Muscle of back (tissue), 11 donors: ENCODE data around the gene TUBA1B. TPM values are rescaled to one million over a fixed set of nuclear protein-coding genes. Genes with fewer than 3 reads are reported as not detected.
A peak's percentile ranks its signal among the peaks of the same experiment; 100 is the strongest.
"Not testable (repeated sequence)": the region's sequence is repeated elsewhere in the genome, so short reads cannot be mapped to it uniquely, and the experiment has no call there.

ENCODE experiments used
- DNase-seq, 3 donors: peaks; one replicate each; pipeline versions ENCODE4 v3.0.0 to v3.0.0-alpha.2; 2013
- polyA plus RNA-seq, 10 donors: library from polyadenylated mRNA; unstranded; fragments of 120-200 nt; gene quantifications; one replicate each; pipeline ENCODE4 v1.2.1, GENCODE V29; 2013; ENCODE audit not compliant: insufficient read length in 10 of 10

TUBA1B gene
- polyA plus RNA-seq, 10 donors: 671 to 1,330 (median 1,024) TPM

DNA sequence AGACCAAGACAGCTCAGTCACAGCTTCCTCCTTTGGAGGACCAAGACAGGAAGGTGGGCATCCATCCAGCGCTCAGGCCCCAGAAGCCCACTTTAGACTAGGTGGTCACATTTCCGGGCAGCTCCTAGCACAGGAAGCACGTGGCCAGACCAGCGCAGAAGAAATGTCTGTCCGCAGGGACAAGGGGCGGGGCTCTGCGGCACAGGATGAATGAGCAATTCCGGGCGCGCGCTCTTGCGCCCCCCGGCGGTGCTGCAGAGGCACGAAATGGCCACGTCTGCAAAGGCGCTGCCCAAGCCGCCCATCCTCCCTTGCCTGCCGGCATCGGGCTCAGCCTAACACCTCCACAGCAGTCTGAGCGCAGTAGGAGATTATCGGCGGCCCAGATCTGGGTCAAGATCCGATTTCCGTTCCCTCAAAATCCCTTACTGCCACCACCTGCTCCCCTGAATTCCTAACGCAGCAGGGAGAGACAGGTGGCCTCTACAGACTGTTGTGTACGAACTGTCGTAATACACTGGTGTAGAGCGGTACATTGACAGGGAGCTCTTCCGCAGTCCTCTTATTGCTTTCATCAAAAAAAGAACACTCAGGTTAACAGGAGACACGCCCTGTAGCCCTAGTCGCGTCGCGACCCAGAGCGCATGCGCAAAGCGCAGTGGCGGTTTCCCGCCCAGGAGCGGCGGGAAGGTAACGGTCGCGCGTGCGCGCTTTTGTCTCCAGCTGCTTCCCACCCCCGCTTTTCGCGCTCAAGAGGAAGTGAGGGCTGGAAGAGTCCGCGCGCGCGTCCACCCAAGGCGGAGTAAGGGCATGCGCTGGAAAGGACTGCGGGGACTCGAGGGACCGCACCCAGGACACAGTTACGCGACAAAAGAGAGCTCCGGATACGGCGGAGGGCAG is 794 bp downstream of the TUBA1B start:
- DNase-seq: peak; percentile 93 to 97 (median 97)

DNA sequence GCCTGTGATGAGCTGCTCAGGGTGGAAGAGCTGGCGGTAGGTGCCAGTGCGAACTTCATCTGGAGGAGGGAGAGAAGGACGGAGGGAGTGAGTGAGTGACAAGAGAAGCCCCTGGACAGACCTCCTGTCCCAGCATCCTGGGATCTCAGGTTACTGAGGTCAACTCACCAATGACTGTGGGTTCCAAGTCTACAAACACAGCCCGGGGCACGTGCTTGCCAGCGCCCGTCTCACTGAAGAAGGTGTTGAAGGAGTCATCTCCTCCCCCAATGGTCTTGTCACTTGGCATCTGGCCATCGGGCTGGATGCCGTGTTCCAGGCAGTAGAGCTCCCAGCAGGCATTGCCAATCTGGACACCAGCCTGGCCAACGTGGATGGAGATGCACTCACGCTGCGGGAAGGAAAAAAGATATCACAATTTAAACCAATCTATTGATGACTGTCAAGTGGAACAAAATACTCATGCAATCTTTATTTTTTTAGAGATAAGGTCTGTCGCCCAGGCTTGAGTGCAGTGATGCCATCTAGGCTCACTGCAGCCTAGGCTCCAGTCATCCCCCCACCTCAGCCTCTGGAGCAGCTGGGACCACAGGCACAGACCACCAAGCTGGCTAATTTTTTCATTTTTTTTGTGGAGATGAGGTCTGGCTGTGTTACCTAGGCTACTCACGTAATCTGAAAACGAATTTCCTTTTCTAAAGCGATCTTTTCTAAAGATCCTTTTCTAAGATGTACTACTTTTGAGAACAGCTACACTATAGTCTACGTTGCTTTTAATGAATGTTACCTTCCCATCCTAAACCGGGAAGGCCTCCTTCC is 1.7 kb downstream of the TUBA1B start:
- peak in 1 of 3 donors; percentile 7 for DNase-seq

- DNase-seq: not testable (repeated sequence)
Measured at GRCh38 chr12:49127971-49128370, 3.2 kb downstream of the TUBA1B start.

DNA sequence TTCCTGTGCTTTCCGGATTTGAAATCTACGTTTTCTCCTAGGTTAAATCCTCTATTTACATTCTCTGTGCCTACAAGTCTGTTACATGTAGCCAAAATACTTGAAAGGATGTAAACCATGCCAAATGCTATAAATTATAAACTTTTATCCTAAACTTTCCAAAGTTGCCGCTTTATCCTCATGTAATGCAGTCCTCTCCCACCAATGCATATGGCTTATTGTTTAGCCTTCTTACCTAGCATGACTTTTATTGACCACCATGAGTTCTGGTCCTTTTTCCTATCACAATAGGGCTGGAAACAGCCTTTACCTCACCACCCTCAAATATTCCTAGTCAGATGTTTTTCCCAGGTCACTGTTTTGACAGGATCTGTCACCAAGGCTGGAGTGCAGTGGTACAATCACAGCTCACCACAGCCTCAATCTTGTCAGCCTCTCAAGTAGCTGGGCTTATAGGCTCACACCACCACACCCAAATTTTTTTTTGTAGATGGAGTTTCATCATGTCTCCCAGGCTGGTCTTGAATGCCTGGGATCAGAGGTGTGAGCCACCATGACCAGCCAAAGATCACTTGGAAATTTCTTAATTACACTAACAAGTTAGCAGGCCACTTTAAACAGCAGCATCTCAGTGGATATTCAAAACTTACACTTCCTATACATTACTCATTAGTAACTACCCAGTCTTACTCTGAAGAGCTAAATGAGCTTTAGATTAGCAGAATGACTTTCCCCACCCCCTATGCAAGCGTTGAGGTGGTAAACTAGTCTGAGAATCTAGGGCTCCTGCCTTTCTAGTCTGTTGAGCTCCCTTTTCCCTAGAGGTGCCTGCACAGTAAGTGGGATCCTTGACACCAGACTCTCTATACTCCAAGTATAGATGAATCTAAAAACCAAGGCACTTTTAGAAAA is 4.1 kb downstream of the TUBA1B start:
- DNase-seq: no peak

DNA sequence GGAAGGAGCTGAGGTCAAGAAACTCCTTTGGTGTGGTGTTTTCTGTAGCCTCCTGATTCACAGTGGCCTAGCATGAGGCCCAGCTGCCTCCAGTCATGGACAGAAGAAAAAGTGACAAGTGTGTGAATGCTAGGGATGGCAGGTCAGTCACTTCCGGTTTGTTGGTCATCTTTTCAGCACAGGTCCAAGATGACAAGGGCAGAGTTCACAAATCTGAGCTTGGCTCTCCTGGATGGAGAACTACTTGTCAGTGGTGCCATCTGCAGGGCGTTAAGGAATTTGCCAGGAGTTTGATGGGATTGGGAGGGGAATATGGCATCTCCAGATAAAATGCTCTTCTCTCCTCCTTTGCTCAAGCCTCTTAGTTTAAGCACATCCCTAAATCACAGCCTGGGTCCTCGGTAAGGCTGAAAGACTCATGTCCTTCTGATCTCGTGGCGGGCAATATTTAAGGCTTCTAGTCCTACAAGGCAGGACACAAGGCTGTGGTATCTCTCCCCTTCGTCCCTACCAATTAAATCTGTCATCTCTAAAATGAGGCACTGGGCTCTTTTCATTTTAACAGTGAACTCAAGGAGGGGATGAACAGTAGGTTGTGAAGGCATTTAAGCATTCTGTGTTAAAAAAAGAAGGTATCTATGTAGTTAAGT is 10.0 kb downstream of the TUBA1B start:
- DNase-seq: peak; percentile 31 to 66 (median 43)

DNA sequence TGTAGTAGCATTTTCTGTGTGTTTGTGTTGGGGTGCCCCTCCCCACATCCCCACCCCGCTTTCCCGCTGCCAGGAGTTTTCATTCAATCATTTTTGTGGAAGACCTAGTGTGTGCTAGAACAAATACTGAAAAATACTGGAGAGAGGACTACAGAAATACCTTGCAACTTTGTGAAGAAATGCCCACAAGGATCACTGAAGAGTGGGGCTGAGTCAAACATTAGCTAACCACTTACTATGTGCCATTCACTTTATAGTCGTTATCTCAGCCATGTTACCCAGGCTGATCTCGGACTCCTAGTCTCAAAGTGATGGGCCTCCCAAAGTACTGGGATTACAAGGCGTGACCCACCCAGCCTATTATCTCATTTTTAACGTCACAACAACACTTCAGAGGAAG is 20.0 kb downstream of the TUBA1B start:
- DNase-seq: no peak

GRCh38 chr12:49110464-49111155 is 20.6 kb downstream of the TUBA1B start, which contains the start of gene LMBR1L:
Gene LMBR1L (minus strand): TSS chr12:49110847. CDS start chr12:49110555, 292 bp downstream.
- DNase-seq: peak; percentile 98 to 99 (median 99)

- DNase-seq: peak in 2 of 3 donors; percentile 51 to 73
Measured at GRCh38 chr12:49109641-49110463, 21.3 kb downstream of the TUBA1B start.

DNA sequence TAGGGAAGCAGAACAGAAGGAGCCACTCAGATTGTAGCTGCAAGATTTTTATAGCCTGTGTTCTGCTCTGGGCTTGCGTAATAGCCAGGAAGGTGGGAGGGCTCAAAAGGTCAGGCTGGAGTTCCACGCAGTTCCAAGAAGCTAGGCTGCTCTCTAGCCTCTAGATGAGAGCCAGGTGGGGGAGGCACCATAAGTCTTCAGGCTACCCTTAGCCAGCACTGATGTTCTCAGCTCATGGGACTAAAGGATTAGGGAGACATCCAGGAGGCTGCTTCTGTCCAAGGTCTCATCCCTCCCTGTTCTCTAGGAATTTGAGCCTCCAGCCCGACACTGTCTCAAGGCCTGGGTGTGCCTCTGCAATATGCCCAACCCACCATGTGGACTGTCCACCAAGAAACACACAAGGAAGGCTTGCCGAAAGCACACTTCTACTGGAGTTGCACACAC is 22.2 kb downstream of the TUBA1B start:
- DNase-seq: peak in 2 of 3 donors; percentile 54 to 76

DNA sequence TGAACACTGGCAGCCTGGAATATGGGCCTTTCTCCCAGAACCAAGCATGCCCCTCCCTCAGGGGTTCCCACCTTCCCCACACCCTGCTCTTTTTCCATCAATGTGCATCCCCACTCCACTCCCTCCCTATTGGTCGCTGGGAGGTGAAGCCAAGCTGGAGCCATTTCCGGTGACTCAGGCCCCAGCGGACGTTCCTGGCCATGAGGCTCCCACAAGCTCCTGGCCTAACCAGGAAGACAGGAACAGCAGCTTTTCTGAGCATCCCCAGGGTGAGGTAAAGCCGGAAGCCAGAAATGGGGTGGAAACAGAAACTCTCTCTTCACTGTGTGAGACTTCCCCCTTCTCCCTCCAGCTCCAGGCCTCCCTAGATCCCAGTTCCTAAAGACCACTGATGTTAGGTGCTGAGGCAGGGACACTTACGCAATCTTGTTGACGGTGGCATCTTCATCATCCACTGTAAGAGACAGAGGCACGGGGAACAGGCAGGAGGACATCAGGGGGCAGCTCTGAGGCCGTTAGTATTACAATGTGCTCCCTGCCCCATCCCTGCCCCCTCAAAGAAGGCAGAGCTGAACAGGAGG is 25.6 kb downstream of the TUBA1B start:
- peak in 1 of 3 donors; percentile 56 for DNase-seq

- no peak for DNase-seq
Measured at GRCh38 chr12:49104822-49105221, 26.4 kb downstream of the TUBA1B start.

- no peak for DNase-seq
Measured at GRCh38 chr12:49100380-49100779, 30.8 kb downstream of the TUBA1B start.

DNA sequence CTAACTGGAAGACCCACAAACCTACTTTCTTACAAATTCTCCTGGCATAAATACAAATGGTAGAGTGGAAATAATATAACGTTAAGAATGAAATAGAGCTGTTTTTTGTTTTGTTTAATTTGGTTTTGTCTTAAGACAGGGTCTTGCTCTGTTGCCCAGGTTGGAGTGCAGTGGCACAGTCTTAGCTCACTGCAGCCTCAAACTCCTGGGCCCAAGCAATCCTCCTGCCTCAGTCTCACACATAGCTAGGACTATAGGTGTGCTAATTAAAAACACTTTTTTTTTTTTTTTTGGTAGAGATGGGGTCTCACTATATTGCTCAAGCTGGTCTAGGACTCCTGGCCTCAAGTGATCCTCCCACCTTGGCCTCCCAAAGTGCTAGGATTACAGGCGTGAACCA is 32.5 kb downstream of the TUBA1B start:
- DNase-seq: no peak

GRCh38 chr12:49098035-49098451 is 33.2 kb downstream of the TUBA1B start:
- DNase-seq: peak in 1 of 3 donors; percentile 53

DNA sequence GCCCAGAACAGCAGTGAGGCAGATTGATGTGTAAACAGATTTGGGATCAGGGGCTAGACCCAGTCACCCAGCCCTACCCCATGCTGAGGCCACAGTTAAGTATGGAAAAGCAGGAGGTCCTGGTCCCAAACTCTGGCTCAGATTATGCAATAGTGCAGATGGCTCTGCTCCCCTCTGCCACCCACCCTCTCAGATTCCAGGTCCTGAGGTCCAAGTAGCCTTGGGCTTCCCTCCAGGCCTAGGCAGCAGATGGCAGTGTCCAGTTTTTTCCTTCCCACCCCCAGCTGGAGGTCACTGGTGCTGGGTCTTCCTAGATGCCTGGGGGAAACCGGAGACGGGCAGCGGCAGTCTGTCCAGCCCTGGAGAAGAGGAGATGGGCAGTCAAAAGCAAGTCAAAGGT is 33.8 kb downstream of the TUBA1B start:
- DNase-seq: no peak

DNA sequence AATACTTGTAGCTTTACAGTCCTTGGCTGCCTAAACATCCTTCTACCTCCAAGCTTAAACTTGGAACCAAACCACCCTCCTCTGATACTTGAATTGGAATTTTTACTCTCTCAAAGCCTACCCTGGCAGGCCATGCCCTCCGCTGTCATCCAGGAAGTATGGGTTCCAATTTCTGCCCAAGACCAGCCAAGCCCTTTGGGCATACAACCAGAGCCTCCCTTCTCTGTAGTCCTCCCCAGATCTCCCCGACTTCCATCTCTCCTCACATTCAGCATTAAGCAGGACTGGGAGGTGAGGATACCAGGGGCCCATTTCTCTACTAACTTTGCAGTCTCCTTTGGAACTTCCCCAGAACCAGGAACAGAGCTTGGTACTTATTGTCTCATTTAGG is 36.2 kb downstream of the TUBA1B start:
- no peak for DNase-seq

- DNase-seq: peak in 1 of 3 donors; percentile 49
Measured at GRCh38 chr12:49094160-49094974, 36.8 kb downstream of the TUBA1B start, which contains the start of gene DHH. Gene DHH (minus strand): TSS chr12:49094801. CDS start chr12:49094512, 289 bp downstream.

- DNase-seq: peak in 1 of 3 donors; percentile 41
Measured at GRCh38 chr12:49093792-49094159, 37.4 kb downstream of the TUBA1B start.
